ENCODE measurements around the gene OR7G3.

OR7G3 gene

GRCh38 chr19:9126900-9127405, at the start of gene OR7G3:
Gene OR7G3, minus strand, starts transcription at chr19:9126950. Its CDS starts 0 bp downstream, at chr19:9126950.
- no peak for DNase-seq (ENCODE audit: low read depth)

- DNase-seq (ENCODE audit: low read depth): no peak
Observed at GRCh38 chr19:9175326-9175725, 48.6 kb upstream of the OR7G3 start.

DNA sequence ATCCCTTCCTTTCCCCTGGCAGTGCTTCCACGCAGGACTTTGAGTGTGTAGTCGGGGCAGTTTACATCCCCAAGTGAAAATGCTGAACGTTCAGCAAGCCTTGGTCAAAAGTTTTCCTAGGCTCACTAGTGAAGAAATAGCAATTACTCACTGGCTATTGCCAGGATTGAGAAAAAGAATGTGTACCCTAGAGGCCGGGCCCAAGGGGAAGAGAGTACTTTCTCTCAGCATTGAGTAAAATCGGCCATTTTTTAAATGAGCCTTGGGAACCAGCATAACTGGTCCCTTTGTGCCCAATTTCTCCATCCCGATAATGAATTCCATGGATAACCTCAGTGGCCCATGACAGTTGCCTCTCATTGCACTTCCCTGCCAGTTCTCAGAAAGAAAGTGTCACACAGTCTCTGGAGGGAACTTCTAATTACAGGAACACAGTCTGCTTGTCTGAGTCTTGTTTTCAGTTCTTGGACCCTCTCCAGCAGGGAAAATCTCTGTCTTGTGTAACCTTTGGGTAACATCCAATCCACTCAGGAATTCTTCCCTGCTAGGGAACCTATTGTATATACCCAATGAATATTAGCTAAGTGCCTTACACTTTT, 44.7 kb upstream of the OR7G3 start:
- no peak for DNase-seq (ENCODE audit: low read depth)

DNA sequence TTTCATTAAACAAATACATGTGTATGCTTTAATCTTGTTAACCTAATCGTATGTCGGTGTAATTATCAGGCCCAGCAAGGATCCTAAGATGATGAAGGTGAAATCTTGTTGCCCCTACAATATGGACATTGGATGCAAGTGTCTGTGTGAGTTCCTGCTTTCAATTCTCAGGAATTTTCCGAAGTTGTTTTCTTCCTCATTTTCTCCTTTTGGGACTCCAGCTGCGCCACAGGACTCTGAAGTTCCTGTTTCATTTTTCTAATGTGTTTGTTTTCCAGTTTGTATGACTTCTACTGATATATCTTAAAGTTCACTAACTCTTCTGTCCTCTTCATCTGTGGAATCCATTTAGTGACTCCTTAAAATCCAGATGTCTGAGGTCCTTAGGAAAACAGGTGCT, 40.1 kb upstream of the OR7G3 start:
- no peak for DNase-seq (ENCODE audit: low read depth)

GRCh38 chr19:9165261-9165660, 38.5 kb upstream of the OR7G3 start:
- DNase-seq (ENCODE audit: low read depth): no peak

GRCh38 chr19:9161427-9161826, 34.7 kb upstream of the OR7G3 start:
- DNase-seq (ENCODE audit: low read depth): no peak

GRCh38 chr19:9159891-9160290, 33.1 kb upstream of the OR7G3 start:
- DNase-seq (ENCODE audit: low read depth): no peak

DNA sequence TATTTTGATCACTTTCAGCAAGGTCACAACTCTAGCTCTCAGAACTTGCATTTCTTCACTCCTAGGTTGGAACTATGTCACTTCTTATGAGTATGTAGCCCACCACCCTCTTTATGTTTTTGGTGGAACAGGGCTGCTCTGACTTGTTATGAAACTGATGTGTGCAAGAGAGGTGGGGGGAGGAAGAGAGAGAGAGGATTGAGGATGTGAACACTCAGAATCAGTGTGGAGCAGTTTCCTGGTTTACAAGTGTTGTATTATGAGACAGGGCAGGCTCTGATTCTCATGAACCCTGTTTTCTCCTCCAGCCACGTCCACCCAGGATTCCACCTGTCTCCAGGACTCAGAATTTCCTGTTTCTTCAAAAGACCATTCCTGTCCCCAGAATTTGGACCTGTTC, 29.6 kb upstream of the OR7G3 start:
- DNase-seq (ENCODE audit: low read depth): no peak

DNA sequence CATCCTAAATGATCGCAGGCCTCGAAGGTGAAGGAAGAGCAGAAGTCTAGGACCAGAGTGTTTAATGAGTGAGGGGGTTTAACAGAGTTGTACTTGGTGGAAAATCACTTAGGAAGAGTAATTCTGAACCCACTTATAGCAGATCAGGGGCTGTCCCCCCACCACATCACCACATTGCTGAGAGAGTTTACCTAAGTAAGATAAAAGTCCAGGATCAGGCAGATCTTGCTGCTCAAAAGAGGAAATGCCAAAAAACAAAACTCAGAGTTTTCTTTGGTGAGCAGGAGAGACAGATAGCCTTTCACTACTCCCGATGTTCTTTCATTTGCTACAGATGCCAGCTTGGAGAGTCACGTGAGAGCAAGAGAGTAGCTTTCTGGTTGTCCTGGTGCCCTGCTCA, 28.8 kb upstream of the OR7G3 start:
- no peak for DNase-seq (ENCODE audit: low read depth)

DNA sequence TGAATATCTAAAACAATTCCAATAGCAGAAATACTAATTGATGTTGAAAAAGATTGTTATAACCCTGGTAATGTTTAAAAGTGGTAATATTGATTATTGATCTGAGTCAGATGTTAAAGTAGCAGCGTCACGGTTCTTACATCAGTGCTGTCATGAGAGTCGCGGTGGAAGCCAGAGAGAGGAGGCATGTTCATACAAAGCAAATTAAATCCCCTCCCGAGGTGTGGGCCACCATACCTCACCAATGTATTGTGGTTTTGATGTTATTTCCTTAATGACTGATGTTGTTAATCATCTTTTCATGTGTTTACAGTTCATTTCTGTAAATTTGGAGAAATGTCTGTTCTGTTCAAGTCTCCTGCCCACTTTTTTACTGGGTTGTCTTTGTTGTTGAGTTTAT, 24.6 kb upstream of the OR7G3 start:
- no peak for DNase-seq (ENCODE audit: low read depth)

- DNase-seq (ENCODE audit: low read depth): no peak
Observed at GRCh38 chr19:9150650-9151049, 23.9 kb upstream of the OR7G3 start.

GRCh38 chr19:9149997-9150396, 23.2 kb upstream of the OR7G3 start:
- no peak for DNase-seq (ENCODE audit: low read depth)

GRCh38 chr19:9148697-9149096, 21.9 kb upstream of the OR7G3 start:
- DNase-seq (ENCODE audit: low read depth): no peak

GRCh38 chr19:9146882-9147281, 20.1 kb upstream of the OR7G3 start:
- no peak for DNase-seq (ENCODE audit: low read depth)

DNA sequence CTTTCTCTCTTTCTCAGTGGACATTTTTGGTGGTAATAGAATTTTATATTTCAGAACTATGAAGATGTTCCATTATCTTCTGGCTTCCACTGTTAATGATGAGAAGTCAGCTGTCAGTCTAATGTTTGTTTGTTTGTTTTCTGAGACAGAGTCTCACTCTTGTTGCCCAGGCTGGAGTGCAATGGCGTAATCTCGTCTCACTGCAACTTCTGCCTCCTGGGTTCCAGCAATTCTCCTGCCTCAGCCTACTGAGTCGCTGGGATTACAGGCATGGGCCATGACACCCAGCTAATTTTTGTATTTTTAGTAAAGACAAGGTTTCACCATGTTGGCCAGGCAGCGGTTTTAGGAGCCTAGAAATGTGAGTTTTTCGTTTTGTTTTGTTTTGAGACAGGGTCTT, 18.2 kb upstream of the OR7G3 start:
- no peak for DNase-seq (ENCODE audit: low read depth)

- DNase-seq (ENCODE audit: low read depth): peak; percentile 94
Observed at GRCh38 chr19:9140159-9140874, 13.6 kb upstream of the OR7G3 start, which contains the start of gene ZNF317. Gene ZNF317, plus strand, starts transcription at chr19:9140397. Its CDS starts 15,620 bp downstream, at chr19:9156017.

DNA sequence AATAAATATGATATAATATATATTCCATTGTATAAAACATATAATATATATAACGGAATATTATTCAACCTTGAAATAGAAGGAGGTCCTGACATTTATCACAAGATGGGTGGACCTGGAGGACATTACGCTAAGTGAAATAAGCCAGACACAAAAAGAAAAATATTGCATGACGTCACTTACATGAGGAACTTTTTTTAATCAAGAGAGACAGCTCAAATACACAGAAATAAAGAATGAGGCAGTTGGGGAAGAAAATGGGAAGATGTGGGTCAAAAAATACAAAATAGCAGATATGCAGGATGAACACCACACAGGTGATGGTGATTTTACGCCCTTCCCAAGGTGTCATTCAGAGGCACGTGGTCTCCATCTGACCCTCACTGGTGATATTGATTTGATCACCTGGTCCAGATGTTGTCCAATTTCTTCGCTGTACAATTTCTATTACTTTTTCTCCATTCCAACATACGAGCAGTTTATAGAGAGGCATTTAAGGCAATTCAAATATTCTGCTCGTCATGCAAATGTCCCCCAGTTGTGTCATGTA, 12.9 kb upstream of the OR7G3 start:
- no peak for DNase-seq (ENCODE audit: low read depth)

DNA sequence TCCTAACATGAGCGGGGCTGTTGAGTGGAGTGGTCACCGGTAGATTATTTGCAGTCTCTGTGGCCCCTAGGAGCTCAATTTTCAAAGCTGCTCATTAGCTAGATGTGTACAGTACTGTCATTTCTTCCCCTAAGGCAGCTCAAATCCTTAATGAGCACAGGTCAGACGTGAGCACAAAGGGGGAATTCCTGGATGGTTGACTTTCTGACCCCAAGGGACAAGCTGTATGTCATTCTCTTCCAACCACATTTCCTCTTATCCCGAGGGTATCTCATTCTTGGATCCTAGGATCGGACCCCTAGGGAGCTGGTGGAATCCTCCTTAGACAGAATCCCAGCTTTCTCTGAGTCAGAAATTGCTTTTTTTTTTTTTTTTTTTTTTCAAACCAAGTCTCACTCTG, 5.7 kb upstream of the OR7G3 start:
- DNase-seq (ENCODE audit: low read depth): no peak

DNA sequence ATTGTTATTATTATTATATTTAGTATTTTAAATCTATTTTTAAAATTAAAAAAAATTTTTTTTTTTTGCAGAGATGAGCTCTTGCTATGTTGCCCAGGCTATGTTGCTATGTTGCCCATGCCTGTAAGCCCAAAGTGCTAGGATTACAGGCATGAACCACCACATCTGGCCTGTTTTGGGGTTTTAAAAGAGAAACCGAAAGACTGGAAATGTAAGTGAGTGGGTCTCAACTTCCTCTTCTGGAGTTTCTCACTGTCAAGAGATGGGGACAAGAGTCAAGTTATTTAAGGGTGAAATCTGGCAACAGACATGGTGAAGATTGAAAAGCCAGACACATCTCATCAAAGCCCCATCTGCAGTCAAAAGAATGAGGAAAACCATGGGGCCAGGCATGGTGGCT, 4.2 kb upstream of the OR7G3 start:
- DNase-seq (ENCODE audit: low read depth): no peak

DNA sequence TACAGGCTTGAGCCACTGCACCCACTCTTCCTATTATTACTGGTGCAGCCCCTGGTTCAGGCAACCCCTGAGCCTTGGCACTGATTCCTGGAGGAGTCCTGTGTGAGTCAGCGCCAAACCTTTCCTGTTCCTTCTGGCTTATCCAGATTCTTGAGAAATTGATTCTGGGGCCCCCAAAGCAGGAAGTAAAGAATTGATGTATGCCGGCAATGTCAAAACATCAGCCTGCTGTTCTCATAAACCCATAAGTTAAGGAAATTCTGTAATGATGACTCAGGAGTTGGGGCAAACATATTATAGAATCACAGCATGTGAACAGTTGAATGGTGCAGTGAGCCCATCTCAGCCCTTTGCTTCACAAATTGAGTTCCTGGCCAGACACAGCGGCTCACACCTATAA, 1.4 kb upstream of the OR7G3 start:
- no peak for DNase-seq (ENCODE audit: low read depth)

GRCh38 chr19:9116547-9116946, 10.2 kb downstream of the OR7G3 start:
- no peak for DNase-seq (ENCODE audit: low read depth)

- no peak for DNase-seq (ENCODE audit: low read depth)
Observed at GRCh38 chr19:9115307-9115813, 11.4 kb downstream of the OR7G3 start, which contains the start of gene OR7G1. Gene OR7G1, minus strand, starts transcription at chr19:9115763. Its CDS starts 0 bp downstream, at chr19:9115763.

GRCh38 chr19:9109959-9110358, 16.8 kb downstream of the OR7G3 start:
- no peak for DNase-seq (ENCODE audit: low read depth)
